Endothelial cell of umbilical vein (primary cell): Measurements from ENCODE around the gene CTPS1. TPM values are rescaled to one million over a fixed set of nuclear protein-coding genes. Genes with fewer than 3 reads are reported as not detected.

ENCODE experiments used
- BruUV-seq: library from RNA; stranded (reverse); fragments of 400-500 nt; replicated peaks from 2 replicates; lab custom pipeline; 2021; lab: Mats Ljungman, UMichigan
- CTCF ChIA-PET: fragments of 300-600, 350-600 bp; sonication (Branson Sonifier 250); formaldehyde crosslinking; loops from one replicate; lab custom pipeline; 2021; ENCODE audit warnings: antibody characterized with exemption, inconsistent platforms; lab: Charles Lee
- POLR2A ChIA-PET: fragments of 300-600, 350-600 bp; sonication (Branson Sonifier 250); formaldehyde crosslinking; loops from one replicate; lab custom pipeline; 2021; ENCODE audit warnings: antibody characterized with exemption, inconsistent platforms; lab: Charles Lee
- DNase-seq: peaks from one replicate; pipeline ENCODE4 v3.0.0-alpha.2; 2011; ENCODE audit warnings: low read depth, low spot score
- FAIRE-seq: peaks from 2 replicates; lab custom pipeline; 2011; peaks lifted over from hg19 to GRCh38; lab: Jason Lieb, UNC
- H2AFZ ChIP-seq: 2 replicates; pipeline ENCODE4 v1.6.0; 2012; ENCODE audit warnings: low read depth, low read length, control low read depth, inconsistent platforms
- H3K27ac ChIP-seq: 2 replicates; pipeline ENCODE4 v1.5.1; 2011; ENCODE audit warnings: low read depth, mild to moderate bottlenecking, control low read depth, low read length, moderate library complexity; ENCODE audit not compliant: insufficient read depth
- H3K27me3 ChIP-seq, 2 experiments: 2 replicates each; pipeline versions ENCODE4 v1.6.0 to v1.6.1; 2011; ENCODE audit warnings: low read length in 2 of 2, mixed read lengths in 1 of 2; ENCODE audit not compliant: control insufficient read depth in 2 of 2, insufficient read depth in 2 of 2
- H3K36me3 ChIP-seq, 2 experiments: 2 replicates in 1 of 2; 3 replicates in 1 of 2; pipeline ENCODE4 v1.5.1; 2011; ENCODE audit warnings: low read length in 2 of 2, mild to moderate bottlenecking in 1 of 2, moderate library complexity in 1 of 2; ENCODE audit not compliant: control insufficient read depth in 2 of 2, insufficient read depth in 2 of 2; ENCODE audit errors: extremely low read depth in 1 of 2
- H3K4me1 ChIP-seq: 3 replicates; pipeline ENCODE4 v1.5.1; 2011; ENCODE audit warnings: mild to moderate bottlenecking, low read length; ENCODE audit not compliant: control insufficient read depth, insufficient read depth; ENCODE audit errors: extremely low read depth
- H3K4me2 ChIP-seq: 2 replicates; pipeline ENCODE4 v1.6.1; 2011; ENCODE audit warnings: low read length, control low read depth, mixed read lengths; ENCODE audit not compliant: insufficient read depth
- H3K4me3 ChIP-seq, 3 experiments: fragments of 200-600 bp in 1 of 3; sonication (generic), shearing (Covaris generic) in 1 of 3; replicated peaks in 1 of 3; 2 replicates each; pipeline ENCODE4 v1.5.1; 2011 to 2016; ENCODE audit warnings: control low read depth in 3 of 3, low read length in 3 of 3, mild to moderate bottlenecking in 2 of 3, inconsistent platforms in 1 of 3, low read depth in 1 of 3, moderate library complexity in 1 of 3; ENCODE audit not compliant: insufficient read depth in 1 of 3
- H3K79me2 ChIP-seq: 2 replicates; pipeline ENCODE4 v1.6.0; 2012; ENCODE audit warnings: low read length, inconsistent platforms; ENCODE audit not compliant: control insufficient read depth, insufficient read depth
- H3K9ac ChIP-seq: replicated peaks from 2 replicates; pipeline ENCODE3; 2011; ENCODE audit warnings: low read length, control low read depth; ENCODE audit not compliant: insufficient read depth; ENCODE audit errors: extremely low read depth
- H3K9me1 ChIP-seq: replicated peaks from 3 replicates; pipeline ENCODE4 v1.6.0; 2011; ENCODE audit warnings: mild to moderate bottlenecking, low read length; ENCODE audit not compliant: control insufficient read depth, insufficient read depth; ENCODE audit errors: extremely low read depth
- H3K9me3 ChIP-seq: replicated peaks from 2 replicates; pipeline ENCODE4 v1.5.1; 2012; ENCODE audit warnings: low read length, inconsistent platforms; ENCODE audit not compliant: control insufficient read depth, insufficient read depth
- H4K20me1 ChIP-seq: replicated peaks from 2 replicates; pipeline ENCODE3; 2011; ENCODE audit warnings: mild to moderate bottlenecking, low read length; ENCODE audit not compliant: control insufficient read depth, insufficient read depth; ENCODE audit errors: extremely low read depth
- FOS ChIP-seq: IDR thresholded peaks from 2 replicates; pipeline ENCODE4 v1.6.1; 2011; ENCODE audit warnings: mild to moderate bottlenecking, low read length, moderate library complexity, borderline replicate concordance; ENCODE audit not compliant: insufficient read depth
- GATA2 ChIP-seq: IDR thresholded peaks from 2 replicates; pipeline ENCODE4 v1.7.0; 2011; ENCODE audit warnings: low read depth, mild to moderate bottlenecking, moderate library complexity, mixed read lengths, low read length; ENCODE audit not compliant: insufficient read length, insufficient read depth
- JUN ChIP-seq: IDR thresholded peaks from 2 replicates; pipeline ENCODE4 v1.6.1; 2011; ENCODE audit warnings: borderline replicate concordance, low read depth; ENCODE audit not compliant: insufficient read length, insufficient read depth
- MAX ChIP-seq: IDR thresholded peaks from 2 replicates; pipeline ENCODE4 v1.6.1; 2011; ENCODE audit not compliant: insufficient read depth, insufficient read length
- POLR2AphosphoS5 ChIP-seq: IDR thresholded peaks from 2 replicates; pipeline ENCODE4 v1.6.1; 2012; ENCODE audit warnings: low read depth, mild to moderate bottlenecking, control low read depth, low read length, moderate library complexity; ENCODE audit not compliant: insufficient read depth
- dilution Hi-C: fragments of 300-500 bp; cut with MboI; formaldehyde crosslinking; loops from one replicate; pipeline ENCODE4 v1.15.0; 2019; ENCODE audit warnings: low sequenced_read_pairs; ENCODE audit not compliant: extremely low pct_ligation_motif_present
- intact Hi-C: fragments of 100-400 bp; cut with micrococcal nuclease; formaldehyde crosslinking; loops from one replicate; pipeline ENCODE4 v1.10.0; 2022
- polyA plus RNA-seq, 4 experiments: library from polyadenylated mRNA; depleted of rRNA in 3 of 4; stranded (reverse) in 3 of 4; unstranded in 1 of 4; fragments of >200 nt; gene quantifications; 2 replicates each; pipeline versions ENCODE4 v1.2.1 to v1.2.3, GENCODE V29; 2011 to 2012; ENCODE audit warnings: missing spikeins in 1 of 4
- total RNA-seq: library from RNA; stranded (reverse); gene quantifications from 2 replicates; pipeline ENCODE4 v1.2.3, GENCODE V29; 2021

Gene CTPS1
- total and polyA plus RNA-seq, 2 donors (not counting 3 experiments of a cell fraction or from before 2014, with no cell fraction given), result 24.9 to 65.8 TPM

- Histone ChIP-seq H3K9ac (no peak overlapping the region), H3K4me1 (peaks cover 14% of the 10 kb centered on the region), H3K4me3 (no peak overlapping the region), H3K27ac (no peak overlapping the region), H3K9me1 (no peaks in the 10 kb centered on the region), H4K20me1 (no peaks in the 10 kb centered on the region), H3K9me3 (no peaks in the 10 kb centered on the region), H3K36me3 (peaks cover 0 to 21% of the 10 kb centered on the region in 2 experiments), H3K79me2 (no peaks in the 10 kb centered on the region), H3K27me3 (no peaks in the 10 kb centered on the region), H3K4me2 (no peak overlapping the region), H2AFZ (no peak overlapping the region)
- FAIRE-seq (no peak), DNase-seq (no peak)
- ChIA-PET CTCF (no interaction called here), POLR2A (interaction anchor here (0.7 kb wide), 1 partner anchor 58 kb away, joined by 3 read pairs; no protein-coding TSS in a partner anchor)
- TF ChIP-seq GATA2, result no peak
- no peak for TF ChIP-seq MAX
- no peak for TF ChIP-seq POLR2AphosphoS5
- TF ChIP-seq JUN, result no peak
- no TSS peak for BruUV-seq
- intact Hi-C loops (no loop called here), dilution Hi-C loops (no loop called here)
Observed at GRCh38 chr1:41032147-41032546, 52.7 kb downstream of the CTPS1 start.

- dilution Hi-C loops, result no loop called here
- DNase-seq, result no peak
- peaks cover 0 to 10% of the 10 kb centered on the region in 2 experiments for H3K36me3 ChIP-seq
Observed at GRCh38 chr1:41033272-41033671, 53.8 kb downstream of the CTPS1 start.

More at GRCh38 chr1:41033272-41033671, 53.8 kb downstream of the CTPS1 start:
- no peaks in the 10 kb centered on the region for H4K20me1 ChIP-seq
- H3K9ac ChIP-seq, result no peak overlapping the region
- POLR2A ChIA-PET, result no interaction called here
- BruUV-seq, result no TSS peak
- peaks cover 14% of the 10 kb centered on the region for H3K4me1 ChIP-seq
- H3K27ac ChIP-seq, result no peak overlapping the region
- no peak overlapping the region for H3K4me2 ChIP-seq
- peak; percentile 55 for FAIRE-seq
- H3K9me1 ChIP-seq, result no peaks in the 10 kb centered on the region
- no peaks in the 10 kb centered on the region for H3K27me3 ChIP-seq
- no peaks in the 10 kb centered on the region for H3K79me2 ChIP-seq
- TF ChIP-seq POLR2AphosphoS5, result no peak
- TF ChIP-seq FOS, result peak; percentile 16
- CTCF ChIA-PET, result no interaction called here
- no peak overlapping the region for H2AFZ ChIP-seq
- intact Hi-C loops, result loop anchor here (1.0 kb wide), 1 partner anchor 12 kb away; no protein-coding TSS in a partner anchor
- H3K4me3 ChIP-seq, result no peak overlapping the region
- H3K9me3 ChIP-seq, result no peaks in the 10 kb centered on the region
